ENCODE results near the gene PPP1R27. TPM values are rescaled to one million over a fixed set of nuclear protein-coding genes. Genes with fewer than 3 reads are reported as not detected.

Gene PPP1R27
- total RNA-seq, 1 experiment from 2014 or later, result not detected

GRCh38 chr17:81792675-81793615 lies 41.9 kb downstream of the PPP1R27 start:
- ChIA-PET CTCF (no interaction called here), POLR2A (ENCODE audit: low non-redundant PET) (no interaction called here)
- intact Hi-C loops (cut with micrococcal nuclease; ENCODE audit: unreplicated experiment), result no loop called here
- no peaks in the 10 kb centered on the region for H3K4me1 ChIP-seq (ENCODE audit: insufficient read depth, low read length, poor library complexity, severe bottlenecking)
- no peak for DNase-seq (ENCODE audit: low spot score)
- TF ChIP-seq CTCF (conservative IDR thresholded peaks at IDR 0.05; ENCODE audit: low read depth, low read length), result no peak
- TF ChIP-seq EZH2 (IDR thresholded peaks at IDR 0.05; ENCODE audit: borderline replicate concordance, low read depth, low read length, poor library complexity, severe bottlenecking), result no peak
- no peak overlapping the region for H3K4me3 ChIP-seq (ENCODE audit: low read depth, low read length, poor library complexity, severe bottlenecking)
- H3K36me3 ChIP-seq (ENCODE audit: insufficient read depth, low read length, poor library complexity, severe bottlenecking), result no peaks in the 10 kb centered on the region
- H3K9me3 ChIP-seq (ENCODE audit: low read depth, low read length, poor library complexity, severe bottlenecking), result no peaks in the 10 kb centered on the region
- H3K27me3 ChIP-seq (replicated peaks; ENCODE audit: insufficient read depth, low read depth, low read length, poor library complexity), result no peaks in the 10 kb centered on the region
- H3K27ac ChIP-seq (ENCODE audit: low read depth, low read length, poor library complexity, severe bottlenecking), result no peak overlapping the region
- no TSS peak for BruUV-seq (replicated peaks)

Other genes starting within 250 kb of the PPP1R27 start
- 188 and 195 TPM in 2 replicates for gene NPLOC4, start 197.9 kb downstream of the PPP1R27 start, total RNA-seq (2021)
- 0.74 and 1.1 TPM in 2 replicates for gene TSPAN10, start 197.9 kb downstream of the PPP1R27 start, total RNA-seq (2021)
- gene PDE6G, start 178.5 kb downstream of the PPP1R27 start, total RNA-seq (2021), result 0.43 and 0.52 TPM in 2 replicates
- gene OXLD1, start 168.4 kb downstream of the PPP1R27 start, total RNA-seq (2021), result 36.1 and 44.6 TPM in 2 replicates
- gene CCDC137, start 168.3 kb downstream of the PPP1R27 start, total RNA-seq (2021), result 52.8 and 56.3 TPM in 2 replicates
- gene ARL16, start 151.3 kb downstream of the PPP1R27 start, total RNA-seq (2021), result 62.8 and 67.4 TPM in 2 replicates
- 145 and 187 TPM in 2 replicates for gene HGS, start 151.0 kb downstream of the PPP1R27 start, total RNA-seq (2021)
- 184 and 186 TPM in 2 replicates for gene MRPL12, start 131.7 kb downstream of the PPP1R27 start, total RNA-seq (2021)
- gene SLC25A10, start 122.8 kb downstream of the PPP1R27 start, total RNA-seq (2021), result 46.8 and 56.2 TPM in 2 replicates
- not detected in 2 replicates for gene GCGR, start 30.9 kb downstream of the PPP1R27 start, total RNA-seq (2021)
- 126 and 130 TPM in 2 replicates for gene MCRIP1, start 1.8 kb downstream of the PPP1R27 start, total RNA-seq (2021)
- 491 and 503 TPM in 2 replicates for gene P4HB, start 25.5 kb upstream of the PPP1R27 start, total RNA-seq (2021)
- 568 and 667 TPM in 2 replicates for gene ARHGDIA, start 36.3 kb upstream of the PPP1R27 start, total RNA-seq (2021)
- 251 and 258 TPM in 2 replicates for gene ALYREF, start 56.5 kb upstream of the PPP1R27 start, total RNA-seq (2021)
- gene ANAPC11, start 56.7 kb upstream of the PPP1R27 start, total RNA-seq (2021), result 128 and 138 TPM in 2 replicates
- gene NPB, start 67.2 kb upstream of the PPP1R27 start, total RNA-seq (2021), result 0.75 and 0.87 TPM in 2 replicates
- 55.4 and 58.3 TPM in 2 replicates for gene PCYT2, start 76.3 kb upstream of the PPP1R27 start, total RNA-seq (2021)
- 34.8 and 36.6 TPM in 2 replicates for gene SIRT7, start 83.1 kb upstream of the PPP1R27 start, total RNA-seq (2021)
- 46.7 and 49.7 TPM in 2 replicates for gene MAFG, start 92.7 kb upstream of the PPP1R27 start, total RNA-seq (2021)
- gene PYCR1, start 102.2 kb upstream of the PPP1R27 start, total RNA-seq (2021), result 75.5 and 108 TPM in 2 replicates
- not detected in 2 replicates for gene MYADML2, start 112.2 kb upstream of the PPP1R27 start, total RNA-seq (2021)
- not detected in 2 replicates for gene NOTUM, start 126.1 kb upstream of the PPP1R27 start, total RNA-seq (2021)
- 46.2 and 52.2 TPM in 2 replicates for gene ASPSCR1, start 142.6 kb upstream of the PPP1R27 start, total RNA-seq (2021)
- gene CENPX, start 187.8 kb upstream of the PPP1R27 start, total RNA-seq (2021), result 153 and 165 TPM in 2 replicates
- 34.3 and 37.8 TPM in 2 replicates for gene LRRC45, start 188.3 kb upstream of the PPP1R27 start, total RNA-seq (2021)
- 24.8 and 42.0 TPM in 2 replicates for gene RAC3, start 196.6 kb upstream of the PPP1R27 start, total RNA-seq (2021)
- gene DCXR, start 202.6 kb upstream of the PPP1R27 start, total RNA-seq (2021), result 140 and 191 TPM in 2 replicates
- 31.5 and 39.4 TPM in 2 replicates for gene RFNG, start 216.8 kb upstream of the PPP1R27 start, total RNA-seq (2021)
- 162 and 192 TPM in 2 replicates for gene GPS1, start 216.8 kb upstream of the PPP1R27 start, total RNA-seq (2021)
- 139 and 143 TPM in 2 replicates for gene DUS1L, start 230.8 kb upstream of the PPP1R27 start, total RNA-seq (2021)